Activated T-cell treated with anti-CD3 and anti-CD28 coated beads, Interleukin-2, amount 50 U/mL, for 24 hours (primary cell): ENCODE results near the gene NMT2.

Experiments
- DNase-seq: peaks from one replicate; pipeline ENCODE4 v3.0.0-alpha.2; 2020
- H3K27ac Mint-ChIP-seq: 2 replicates; pipeline ENCODE4 v1.8.0; 2020; ENCODE audit warnings: mild to moderate bottlenecking, mixed read lengths
- H3K27me3 Mint-ChIP-seq: 2 replicates; pipeline ENCODE4 v1.8.0; 2020; ENCODE audit warnings: mixed read lengths
- H3K36me3 Mint-ChIP-seq: 2 replicates; pipeline ENCODE4 v1.8.0; 2020; ENCODE audit warnings: low read depth, mixed read lengths
- H3K4me1 Mint-ChIP-seq: 2 replicates; pipeline ENCODE4 v1.8.0; 2020; ENCODE audit warnings: low read depth, mixed read lengths
- H3K4me3 Mint-ChIP-seq: 2 replicates; pipeline ENCODE4 v1.8.0; 2020; ENCODE audit warnings: mild to moderate bottlenecking, moderate library complexity, mixed read lengths
- H3K9me3 Mint-ChIP-seq: 2 replicates; pipeline ENCODE4 v1.8.0; 2020; ENCODE audit warnings: mixed read lengths

The NMT2 gene

GRCh38 chr10:15196021-15196834 lies 27.7 kb upstream of the NMT2 start:
- Mint-ChIP-seq H3K27me3 (no peaks in the 10 kb centered on the region), H3K27ac (no peak overlapping the region), H3K4me1 (peaks cover 13% of the 10 kb centered on the region), H3K4me3 (no peak overlapping the region), H3K9me3 (no peaks in the 10 kb centered on the region), H3K36me3 (no peaks in the 10 kb centered on the region)
- DNase-seq, result no peak

GRCh38 chr10:15189133-15189885 lies 20.8 kb upstream of the NMT2 start:
- peaks cover 36% of the 10 kb centered on the region for H3K4me1 Mint-ChIP-seq
- H3K27me3 Mint-ChIP-seq, result no peaks in the 10 kb centered on the region
- no peak for DNase-seq

GRCh38 chr10:15188603-15189002 lies 20.1 kb upstream of the NMT2 start:
- Mint-ChIP-seq H3K27me3 (no peaks in the 10 kb centered on the region), H3K36me3 (no peaks in the 10 kb centered on the region), H3K4me3 (peak overlapping the region; percentile 4), H3K27ac (peak overlapping the region; percentile 39), H3K9me3 (no peaks in the 10 kb centered on the region), H3K4me1 (peaks cover 36% of the 10 kb centered on the region)
- no peak for DNase-seq

More at GRCh38 chr10:15189133-15189885, 20.8 kb upstream of the NMT2 start:
- Mint-ChIP-seq H3K9me3 (no peaks in the 10 kb centered on the region), H3K4me3 (no peak overlapping the region), H3K36me3 (no peaks in the 10 kb centered on the region), H3K27ac (peak overlapping the region; percentile 39)

GRCh38 chr10:15183689-15184481 lies 15.4 kb upstream of the NMT2 start:
- H3K4me1 Mint-ChIP-seq, result peaks cover 28% of the 10 kb centered on the region
- H3K27me3 Mint-ChIP-seq, result no peaks in the 10 kb centered on the region
- DNase-seq, result no peak
- no peaks in the 10 kb centered on the region for H3K36me3 Mint-ChIP-seq
- no peak overlapping the region for H3K4me3 Mint-ChIP-seq
- H3K27ac Mint-ChIP-seq, result no peak overlapping the region
- H3K9me3 Mint-ChIP-seq, result no peaks in the 10 kb centered on the region

- Mint-ChIP-seq H3K27ac (no peak overlapping the region), H3K9me3 (no peaks in the 10 kb centered on the region)
These were observed 14.2 kb upstream of the NMT2 start for GRCh38 chr10:15182540-15183207.

GRCh38 chr10:15181576-15182156 lies 13.2 kb upstream of the NMT2 start:
- Mint-ChIP-seq H3K9me3 (no peaks in the 10 kb centered on the region), H3K4me3 (no peak overlapping the region), H3K36me3 (no peaks in the 10 kb centered on the region), H3K27ac (no peak overlapping the region), H3K27me3 (no peaks in the 10 kb centered on the region), H3K4me1 (peaks cover 18% of the 10 kb centered on the region)
- no peak for DNase-seq

More at GRCh38 chr10:15182540-15183207, 14.2 kb upstream of the NMT2 start:
- Mint-ChIP-seq H3K4me3 (no peak overlapping the region), H3K27me3 (no peaks in the 10 kb centered on the region), H3K36me3 (no peaks in the 10 kb centered on the region), H3K4me1 (peaks cover 21% of the 10 kb centered on the region)
- no peak for DNase-seq

GRCh38 chr10:15180736-15181135 lies 12.2 kb upstream of the NMT2 start:
- Mint-ChIP-seq H3K9me3 (no peaks in the 10 kb centered on the region), H3K4me3 (no peak overlapping the region), H3K36me3 (no peaks in the 10 kb centered on the region), H3K4me1 (peaks cover 9% of the 10 kb centered on the region), H3K27me3 (no peaks in the 10 kb centered on the region), H3K27ac (no peak overlapping the region)
- no peak for DNase-seq

GRCh38 chr10:15176269-15176668 lies 7.8 kb upstream of the NMT2 start:
- H3K27me3 Mint-ChIP-seq, result no peaks in the 10 kb centered on the region
- H3K4me1 Mint-ChIP-seq, result peaks cover 9% of the 10 kb centered on the region
- no peak overlapping the region for H3K27ac Mint-ChIP-seq
- DNase-seq, result no peak
- H3K9me3 Mint-ChIP-seq, result no peaks in the 10 kb centered on the region
- H3K36me3 Mint-ChIP-seq, result no peaks in the 10 kb centered on the region
- H3K4me3 Mint-ChIP-seq, result no peak overlapping the region

- Mint-ChIP-seq H3K27ac (no peak overlapping the region), H3K4me3 (no peak overlapping the region), H3K4me1 (peaks cover 15% of the 10 kb centered on the region), H3K36me3 (no peaks in the 10 kb centered on the region), H3K27me3 (no peaks in the 10 kb centered on the region), H3K9me3 (no peaks in the 10 kb centered on the region)
- no peak for DNase-seq
These were observed 7.1 kb upstream of the NMT2 start for GRCh38 chr10:15175587-15175986.

- peaks cover 7% of the 10 kb centered on the region for H3K36me3 Mint-ChIP-seq
- no peaks in the 10 kb centered on the region for H3K9me3 Mint-ChIP-seq
- H3K27ac Mint-ChIP-seq, result no peak overlapping the region
- no peak overlapping the region for H3K4me3 Mint-ChIP-seq
- H3K4me1 Mint-ChIP-seq, result peaks cover 35% of the 10 kb centered on the region
- no peak for DNase-seq
- H3K27me3 Mint-ChIP-seq, result no peaks in the 10 kb centered on the region
These were observed 3.9 kb upstream of the NMT2 start for GRCh38 chr10:15172306-15172840.

- H3K4me1 Mint-ChIP-seq, result peaks cover 56% of the 10 kb centered on the region
These were observed 1.3 kb upstream of the NMT2 start for GRCh38 chr10:15169555-15170401.

GRCh38 chr10:15168786-15169554 lies 477 bp upstream of the NMT2 start:
- peak; percentile 94 for DNase-seq
- Mint-ChIP-seq H3K4me1 (peaks cover 59% of the 10 kb centered on the region), H3K36me3 (peaks cover 8% of the 10 kb centered on the region), H3K4me3 (peak overlapping the region; percentile 70), H3K27ac (peak overlapping the region; percentile 85), H3K9me3 (no peaks in the 10 kb centered on the region), H3K27me3 (no peaks in the 10 kb centered on the region)

More at GRCh38 chr10:15169555-15170401, 1.3 kb upstream of the NMT2 start:
- H3K36me3 Mint-ChIP-seq, result peaks cover 8% of the 10 kb centered on the region
- peak; percentile 55 for DNase-seq
- peak overlapping the region; percentile 85 for H3K27ac Mint-ChIP-seq
- no peaks in the 10 kb centered on the region for H3K27me3 Mint-ChIP-seq
- peak overlapping the region; percentile 70 for H3K4me3 Mint-ChIP-seq
- H3K9me3 Mint-ChIP-seq, result no peaks in the 10 kb centered on the region
